Measurements from ENCODE around the gene NADSYN1.

DNA sequence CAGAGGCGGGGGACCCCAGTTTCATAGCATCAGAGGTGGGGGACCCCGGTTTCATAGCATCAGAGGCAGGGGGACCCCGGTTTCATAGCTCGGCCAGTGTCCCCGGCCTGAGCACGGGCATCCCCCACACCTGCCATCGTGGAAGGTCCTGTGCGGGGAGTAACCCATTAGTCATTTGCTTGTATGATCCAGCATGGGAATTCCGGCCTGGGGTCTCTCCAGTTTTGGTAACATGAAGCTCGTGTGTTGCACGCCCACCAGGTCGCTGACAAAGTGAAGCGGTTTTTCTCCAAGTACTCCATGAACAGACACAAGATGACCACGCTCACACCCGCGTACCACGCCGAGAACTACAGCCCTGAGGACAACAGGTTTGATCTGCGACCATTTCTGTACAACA is 45.1 kb downstream of the NADSYN1 start:
- TF ChIP-seq POLR2A (IDR thresholded peaks at IDR 0.05) = no peak
- TF ChIP-seq, protein P1, sequence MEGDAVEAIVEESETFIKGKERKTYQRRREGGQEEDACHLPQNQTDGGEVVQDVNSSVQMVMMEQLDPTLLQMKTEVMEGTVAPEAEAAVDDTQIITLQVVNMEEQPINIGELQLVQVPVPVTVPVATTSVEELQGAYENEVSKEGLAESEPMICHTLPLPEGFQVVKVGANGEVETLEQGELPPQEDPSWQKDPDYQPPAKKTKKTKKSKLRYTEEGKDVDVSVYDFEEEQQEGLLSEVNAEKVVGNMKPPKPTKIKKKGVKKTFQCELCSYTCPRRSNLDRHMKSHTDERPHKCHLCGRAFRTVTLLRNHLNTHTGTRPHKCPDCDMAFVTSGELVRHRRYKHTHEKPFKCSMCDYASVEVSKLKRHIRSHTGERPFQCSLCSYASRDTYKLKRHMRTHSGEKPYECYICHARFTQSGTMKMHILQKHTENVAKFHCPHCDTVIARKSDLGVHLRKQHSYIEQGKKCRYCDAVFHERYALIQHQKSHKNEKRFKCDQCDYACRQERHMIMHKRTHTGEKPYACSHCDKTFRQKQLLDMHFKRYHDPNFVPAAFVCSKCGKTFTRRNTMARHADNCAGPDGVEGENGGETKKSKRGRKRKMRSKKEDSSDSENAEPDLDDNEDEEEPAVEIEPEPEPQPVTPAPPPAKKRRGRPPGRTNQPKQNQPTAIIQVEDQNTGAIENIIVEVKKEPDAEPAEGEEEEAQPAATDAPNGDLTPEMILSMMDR (IDR thresholded peaks at IDR 0.05) = no peak
- no peak for TF ChIP-seq POLR2AphosphoS5 (IDR thresholded peaks at IDR 0.05)

All from stomach (tissue), 4 donors.